Measurements from ENCODE around the gene FIGN.

Gene FIGN

DNA sequence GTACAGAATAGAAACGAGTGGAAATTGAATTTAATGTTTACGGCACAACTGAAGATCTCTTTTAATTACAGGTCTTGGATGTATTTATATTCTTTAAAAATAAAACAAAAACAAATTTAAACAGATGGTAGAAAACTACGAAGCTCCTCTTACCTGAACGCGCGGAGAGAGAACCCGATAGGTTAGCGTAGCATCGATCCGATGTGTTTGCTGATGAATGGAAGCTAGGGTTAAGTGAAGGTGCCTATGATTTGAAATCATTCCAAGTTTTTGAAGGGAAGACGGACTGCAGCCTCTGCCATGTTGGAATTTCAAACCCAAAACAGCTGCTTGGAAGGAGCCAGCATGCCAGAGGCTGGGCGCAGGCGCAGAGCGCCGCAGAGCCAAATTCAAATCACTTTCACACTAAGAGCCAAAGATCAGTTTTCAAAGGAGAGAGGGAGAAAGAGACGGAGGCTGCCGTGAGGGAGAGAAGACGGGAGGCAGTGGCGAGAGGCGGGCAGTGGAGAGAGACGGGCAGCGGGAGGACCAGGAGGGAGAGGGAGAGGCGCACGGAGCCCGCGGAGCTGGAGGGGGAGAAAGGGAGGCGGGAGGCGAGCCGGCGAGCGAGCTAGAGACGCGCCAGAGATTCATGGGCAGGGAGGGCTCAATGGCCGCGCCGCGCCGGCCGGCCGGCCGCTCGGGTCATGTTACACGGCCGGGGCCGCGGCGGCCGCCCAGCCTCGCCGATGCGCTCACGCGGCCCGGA is at the start of gene FIGN:
FIGN (minus strand) TSS at position 324 of the 748 bp plus-strand sequence. CDS start 1,081 bp downstream, outside the sequence.
- DNase-seq: no peak

GRCh38 chr2:163785162-163785561 is 49.4 kb upstream of the FIGN start:
- no peak for DNase-seq

DNA sequence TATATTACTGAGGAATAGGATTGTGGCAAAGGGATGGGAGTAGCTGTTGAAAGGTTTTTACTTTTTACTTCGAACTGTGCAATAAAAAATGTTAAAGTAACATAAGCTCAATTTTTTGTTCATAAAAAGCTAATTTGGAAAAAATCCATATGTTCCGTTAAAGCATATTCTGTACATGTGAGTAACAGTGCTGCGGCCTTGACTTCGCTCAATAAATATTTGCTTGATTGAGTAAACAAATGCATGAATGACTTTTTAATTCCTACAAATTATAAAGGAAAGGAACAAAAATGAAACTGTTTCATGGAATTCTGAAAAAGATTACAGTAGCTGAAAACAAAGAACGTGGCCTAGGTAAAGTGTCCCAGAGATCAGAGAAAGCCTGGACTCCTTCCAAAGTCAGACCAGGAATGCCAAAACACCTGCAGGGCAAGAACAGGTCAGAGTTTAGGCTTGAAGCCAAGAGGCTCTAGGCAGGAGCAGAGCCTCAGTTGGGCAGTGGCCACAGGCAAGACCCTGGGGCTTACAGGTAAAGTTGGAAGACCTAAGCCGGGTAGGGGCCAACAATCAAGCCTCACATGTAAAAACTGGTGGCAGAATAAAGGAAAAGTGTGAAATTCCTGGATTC is 44.3 kb upstream of the FIGN start:
- no peak for DNase-seq

- DNase-seq: no peak
Measured at GRCh38 chr2:163778045-163778781, 42.4 kb upstream of the FIGN start.

- no peak for DNase-seq
Measured at GRCh38 chr2:163775304-163775703, 39.5 kb upstream of the FIGN start.

DNA sequence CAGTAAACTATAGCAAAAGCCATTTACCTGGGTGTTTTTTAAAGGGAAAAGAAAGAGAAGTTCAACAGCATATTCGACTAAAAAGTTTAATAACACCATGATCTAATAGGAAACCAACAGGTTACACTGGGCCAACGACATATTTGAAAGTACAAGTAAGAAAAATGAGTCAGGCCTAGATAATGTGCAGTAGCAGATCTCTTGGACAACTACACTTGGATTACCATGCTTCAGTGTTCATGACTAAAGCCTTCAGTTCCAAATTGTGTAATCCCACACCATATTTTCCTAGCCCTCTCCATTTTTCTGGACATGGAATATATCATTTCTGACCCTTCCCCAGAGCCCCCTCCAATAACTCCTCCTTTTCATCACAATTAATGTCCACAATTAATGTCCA is 39.1 kb upstream of the FIGN start:
- no peak for DNase-seq

DNA sequence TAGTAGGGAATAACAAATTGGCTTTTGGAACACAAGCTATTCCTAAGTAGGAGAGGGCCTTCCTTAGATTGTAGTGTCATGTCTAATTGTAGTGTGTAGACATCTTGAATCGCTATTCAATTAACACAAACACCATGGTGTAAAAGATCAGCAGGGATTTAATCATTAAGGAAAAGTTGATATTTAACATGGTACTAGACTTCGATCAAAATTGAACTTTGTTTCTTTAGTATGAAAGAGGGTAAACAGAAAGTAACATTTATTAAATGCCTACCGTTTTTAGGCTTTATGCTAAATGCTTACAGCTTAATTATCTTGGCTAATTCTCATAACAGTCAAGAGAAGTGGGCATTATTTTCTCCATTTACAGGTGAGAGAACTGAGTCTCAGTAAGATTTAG is 37.5 kb upstream of the FIGN start:
- DNase-seq: no peak

DNA sequence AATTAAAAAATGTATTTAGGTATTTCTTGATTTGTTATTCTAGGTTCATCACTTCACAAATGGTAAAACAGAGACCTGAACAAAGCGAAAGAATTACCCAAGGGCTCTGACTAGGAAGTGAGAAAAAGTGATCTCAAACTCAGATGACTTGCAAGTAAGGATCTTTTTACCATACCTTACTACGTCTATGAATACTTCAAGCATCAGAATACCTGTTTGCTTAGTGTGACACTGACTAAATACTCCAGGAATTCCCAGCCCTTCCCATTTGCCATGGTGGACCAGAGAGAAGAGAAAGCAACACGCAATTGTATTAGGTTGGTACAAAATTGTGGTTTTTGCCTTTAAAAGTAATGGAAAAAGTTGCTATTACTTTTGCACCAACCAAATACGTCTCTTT is 35.8 kb upstream of the FIGN start:
- no peak for DNase-seq

GRCh38 chr2:163768881-163769695 is 33.3 kb upstream of the FIGN start:
- DNase-seq: no peak

DNA sequence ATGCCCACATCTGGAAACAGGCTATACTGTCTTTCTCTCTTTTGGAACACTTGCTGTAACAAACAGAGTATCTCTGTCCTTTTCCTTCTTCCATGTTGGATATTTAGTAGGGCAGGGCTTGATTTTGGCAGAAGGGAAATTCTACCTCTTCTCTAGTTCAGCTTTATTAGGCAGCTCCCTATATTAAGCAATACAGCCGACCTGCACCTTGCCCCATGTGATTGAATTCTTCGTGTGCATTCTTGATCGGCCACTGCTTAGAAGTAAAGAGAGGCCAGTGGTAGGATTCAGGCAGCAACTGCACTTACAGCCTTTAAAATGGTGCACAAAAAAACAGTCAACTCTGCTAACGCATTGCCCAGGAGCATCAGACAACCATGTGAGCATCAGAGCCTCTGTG is 31.3 kb upstream of the FIGN start:
- no peak for DNase-seq

DNA sequence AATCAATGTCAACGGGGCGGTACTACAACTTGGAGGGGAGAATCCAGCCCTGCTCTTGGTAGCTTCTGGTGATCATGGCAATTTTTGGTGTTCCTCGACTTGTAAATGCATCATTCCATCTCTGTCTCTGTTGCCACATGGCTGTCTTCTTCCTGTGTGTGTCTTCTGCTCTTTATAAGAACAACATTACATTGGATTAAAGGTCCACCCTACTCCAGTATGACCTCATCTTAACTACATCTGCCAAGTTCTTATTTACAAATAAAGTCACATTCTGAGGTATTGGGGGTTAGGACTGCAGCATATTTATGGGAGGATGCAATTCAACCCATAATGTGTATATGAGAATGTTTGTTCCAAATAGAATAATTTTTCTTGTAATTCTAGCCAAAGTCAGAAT is 28.8 kb upstream of the FIGN start:
- DNase-seq: no peak

GRCh38 chr2:163759013-163759412 is 23.2 kb upstream of the FIGN start:
- no peak for DNase-seq

DNA sequence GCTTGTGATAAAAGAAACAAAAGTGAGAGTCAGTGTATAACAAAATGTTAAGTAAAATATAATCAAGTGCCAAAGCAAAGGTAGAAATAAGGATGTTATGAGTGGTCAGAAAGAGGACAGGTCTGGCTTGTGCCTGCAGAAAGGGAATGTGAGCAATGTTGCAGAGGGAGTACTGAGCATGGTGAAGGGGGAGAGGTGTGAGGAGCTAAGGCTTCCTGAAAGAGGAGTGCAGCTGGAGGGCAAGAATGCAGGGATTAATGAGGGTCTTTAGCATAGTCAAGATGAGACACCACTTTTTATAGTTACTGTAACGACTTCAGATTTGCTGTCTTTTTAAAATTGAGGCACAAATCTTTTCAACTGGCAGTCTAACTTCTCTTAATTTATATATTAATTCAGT is 22.0 kb upstream of the FIGN start:
- no peak for DNase-seq

DNA sequence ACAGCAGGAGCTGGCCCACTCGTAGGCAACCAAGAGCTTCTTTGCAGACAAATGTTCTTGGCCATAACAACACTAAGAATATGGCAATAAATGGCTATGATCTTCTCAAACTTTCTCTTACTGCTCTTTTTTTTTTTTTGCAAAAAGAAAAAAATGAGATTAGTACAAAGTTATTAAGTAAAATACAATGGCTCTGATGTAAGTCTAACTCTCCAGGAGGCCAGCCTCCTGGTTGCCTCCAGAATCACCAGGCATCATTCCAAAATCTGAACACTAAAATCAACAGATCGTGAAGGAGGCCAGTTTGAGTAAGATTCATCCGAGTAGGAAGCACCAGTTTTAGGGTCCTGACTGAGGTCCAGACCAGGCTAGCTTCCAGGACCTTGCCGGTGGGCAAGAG is 20.8 kb upstream of the FIGN start:
- DNase-seq: no peak

GRCh38 chr2:163755366-163755765 is 19.6 kb upstream of the FIGN start:
- no peak for DNase-seq

GRCh38 chr2:163753726-163754125 is 17.9 kb upstream of the FIGN start:
- DNase-seq: no peak

DNA sequence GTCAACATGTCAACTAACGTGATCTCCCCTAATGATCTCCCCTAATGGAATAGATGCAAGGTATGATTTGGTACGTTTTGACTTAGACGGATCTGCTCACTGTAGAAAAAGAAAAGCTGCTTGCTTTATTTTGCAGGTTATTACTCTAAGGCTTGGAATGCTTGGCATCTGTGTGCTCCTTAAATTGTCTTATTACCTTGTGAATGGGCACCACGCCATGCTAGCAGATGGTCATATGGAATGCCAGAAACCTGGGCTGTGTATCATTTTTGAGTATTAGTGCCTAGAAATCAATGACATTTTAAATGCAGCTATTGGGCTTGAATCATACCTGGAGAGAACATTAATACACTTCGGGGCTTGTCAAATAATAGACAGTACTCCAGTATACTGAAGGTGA is 16.5 kb upstream of the FIGN start:
- no peak for DNase-seq

DNA sequence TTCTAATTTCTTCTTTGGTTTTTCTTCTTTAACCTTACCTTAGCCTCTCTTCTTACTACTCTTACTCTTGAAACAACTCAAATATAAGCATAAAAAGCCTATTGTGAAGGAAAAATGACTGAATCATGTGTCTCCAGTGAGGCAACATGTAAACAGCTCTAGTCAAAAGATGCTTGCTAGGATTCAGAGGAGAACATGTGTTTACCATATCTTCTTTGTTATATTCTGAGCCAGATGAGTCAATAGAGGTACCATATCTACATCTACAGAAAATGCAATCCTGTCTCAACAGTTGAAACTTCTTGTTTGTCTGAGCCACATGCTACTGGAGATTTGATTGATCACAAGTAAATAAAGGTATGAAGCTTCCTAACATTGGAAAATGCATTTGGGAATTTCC is 15.9 kb upstream of the FIGN start:
- no peak for DNase-seq

GRCh38 chr2:163748420-163748819 is 12.6 kb upstream of the FIGN start:
- DNase-seq: no peak

DNA sequence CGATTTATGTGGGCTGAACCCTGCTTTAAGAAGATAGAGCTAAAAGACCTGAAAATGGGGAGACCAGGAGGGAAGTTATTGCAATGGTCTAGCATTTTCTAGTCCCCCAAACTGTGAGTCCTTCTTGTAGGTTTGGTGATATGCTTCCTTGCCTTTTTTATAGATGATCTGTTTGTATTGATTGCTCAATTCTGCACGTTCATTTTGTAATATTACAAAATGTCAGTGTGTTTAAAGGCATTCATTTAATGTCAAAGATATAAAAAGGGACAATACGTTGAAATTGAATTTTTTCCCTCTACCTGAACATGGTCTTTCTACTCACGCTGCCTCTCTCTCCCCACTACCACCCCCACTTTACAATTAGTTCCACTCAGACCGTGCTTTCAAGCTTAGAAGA is 5.6 kb upstream of the FIGN start:
- no peak for DNase-seq

DNA sequence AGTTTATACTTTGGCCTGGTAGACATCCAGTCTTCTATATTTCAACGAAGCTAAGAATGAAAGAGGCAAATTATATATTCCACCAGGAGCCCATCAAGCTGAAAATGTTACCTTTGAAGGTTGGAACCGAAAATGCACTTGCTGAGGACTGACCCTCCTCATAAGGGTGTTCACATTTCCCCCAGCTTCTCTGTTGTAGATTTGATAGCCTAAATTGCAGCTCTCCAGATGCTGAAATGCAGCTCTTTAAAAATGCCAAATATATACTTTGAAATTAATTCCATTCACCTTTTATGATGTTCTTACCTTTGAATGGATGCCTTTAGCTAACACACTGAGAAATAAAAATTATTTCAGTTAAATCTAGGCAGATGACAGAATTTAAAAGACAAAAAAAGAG is 1.8 kb upstream of the FIGN start:
- no peak for DNase-seq

DNA sequence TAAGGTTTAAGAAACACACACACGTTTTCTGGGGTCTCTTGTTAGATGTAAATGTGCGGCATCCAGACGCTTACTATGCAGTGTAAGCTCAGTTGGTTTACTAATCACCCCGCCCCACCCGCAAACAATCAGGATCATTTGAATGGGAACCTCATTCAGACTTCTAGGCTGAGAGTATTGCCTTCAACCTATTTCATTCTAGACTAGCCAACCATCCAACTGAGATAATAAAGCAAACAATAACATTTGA is 1.3 kb upstream of the FIGN start:
- no peak for DNase-seq

- no peak for DNase-seq
Measured at GRCh38 chr2:163736433-163737189, 803 bp upstream of the FIGN start.

Data from CD4-positive, alpha-beta T cell treated with Interleukin-17A for 4 hours (primary cell).